OCI-LY1 (cell line): ENCODE data around the gene PTPRN2.

Experiments used
- CTCF ChIP-seq: fragments of 200-600 bp; sonication (generic), shearing (Covaris generic); IDR thresholded peaks from 2 replicates; pipeline ENCODE4 v1.5.1; 2017; ENCODE audit warnings: mild to moderate bottlenecking, antibody characterized with exemption, low read length, moderate library complexity, mixed read lengths
- EZH2 ChIP-seq: fragments of 200-600 bp; sonication (generic), shearing (Covaris generic); IDR thresholded peaks from 2 replicates; pipeline ENCODE4 v1.8.0; 2017; ENCODE audit warnings: borderline replicate concordance, mixed run types, mild to moderate bottlenecking, antibody characterized with exemption, low read length, moderate library complexity, mixed read lengths

GRCh38 chr7:157937406-157937805 is 650.2 kb downstream of the PTPRN2 start:
- TF ChIP-seq CTCF (no peak), EZH2 (no peak)
